ENCODE measurements around the gene SELL. TPM values are rescaled to one million over a fixed set of nuclear protein-coding genes. Genes with fewer than 3 reads are reported as not detected.

Gene SELL
- total and polyA plus RNA-seq, 2 experiments from 2014 or later, result not detected

GRCh38 chr1:169698976-169699375 lies 12.4 kb downstream of the SELL start:
- Mint-ChIP-seq H3K27ac (no peak overlapping the region), H3K9me3 (no peaks in the 10 kb centered on the region)
- no peaks in the 10 kb centered on the region for H3K27me3 ChIP-seq (ENCODE audit: insufficient read depth)

GRCh38 chr1:169697755-169698154 lies 13.7 kb downstream of the SELL start:
- no peak overlapping the region for H2AFZ ChIP-seq
- Mint-ChIP-seq H3K4me1 (no peaks in the 10 kb centered on the region), H3K9me3 (no peaks in the 10 kb centered on the region), H3K27me3 (ENCODE audit: insufficient read depth, low read depth, poor library complexity) (peaks cover 18% of the 10 kb centered on the region), H3K36me3 (ENCODE audit: low read depth) (no peaks in the 10 kb centered on the region), H3K4me3 (no peak overlapping the region), H3K27ac (no peak overlapping the region)
- H3K27ac ChIP-seq (ENCODE audit: low read depth), result no peak overlapping the region
- no peaks in the 10 kb centered on the region for H3K4me1 ChIP-seq (ENCODE audit: insufficient read depth)
- no peaks in the 10 kb centered on the region for H3K36me3 ChIP-seq (ENCODE audit: insufficient read depth)
- no peaks in the 10 kb centered on the region for H3K79me2 ChIP-seq (replicated peaks; ENCODE audit: insufficient read depth)
- H3K4me2 ChIP-seq, result no peak overlapping the region
- no peaks in the 10 kb centered on the region for H4K20me1 ChIP-seq (replicated peaks; ENCODE audit: insufficient read depth)
- H3K4me3 ChIP-seq, result no peak overlapping the region
- no peak for ATAC-seq
- no peaks in the 10 kb centered on the region for H3K9me2 ChIP-seq (ENCODE audit: insufficient read depth)
- H3K27me3 ChIP-seq (ENCODE audit: insufficient read depth), result peaks cover 9% of the 10 kb centered on the region; the same call in 1 of the 2 replicates
- no peaks in the 10 kb centered on the region for H3F3A ChIP-seq (replicated peaks; ENCODE audit: low read depth)
- no peak for DNase-seq (ENCODE audit: low spot score)
- TF ChIP-seq REST (IDR thresholded peaks at IDR 0.05; ENCODE audit: unreplicated experiment) (no peak), ZNF114 (CRISPR knock-in tag; IDR thresholded peaks at IDR 0.05) (no peak), STAT1 (IDR thresholded peaks at IDR 0.05; ENCODE audit: unreplicated experiment) (no peak), NANOG (IDR thresholded peaks at IDR 0.05; ENCODE audit: borderline replicate concordance) (no peak), ZNF331 (CRISPR knock-in tag; IDR thresholded peaks at IDR 0.05; ENCODE audit: low read depth) (no peak)
- TF ChIP-seq, protein P1, sequence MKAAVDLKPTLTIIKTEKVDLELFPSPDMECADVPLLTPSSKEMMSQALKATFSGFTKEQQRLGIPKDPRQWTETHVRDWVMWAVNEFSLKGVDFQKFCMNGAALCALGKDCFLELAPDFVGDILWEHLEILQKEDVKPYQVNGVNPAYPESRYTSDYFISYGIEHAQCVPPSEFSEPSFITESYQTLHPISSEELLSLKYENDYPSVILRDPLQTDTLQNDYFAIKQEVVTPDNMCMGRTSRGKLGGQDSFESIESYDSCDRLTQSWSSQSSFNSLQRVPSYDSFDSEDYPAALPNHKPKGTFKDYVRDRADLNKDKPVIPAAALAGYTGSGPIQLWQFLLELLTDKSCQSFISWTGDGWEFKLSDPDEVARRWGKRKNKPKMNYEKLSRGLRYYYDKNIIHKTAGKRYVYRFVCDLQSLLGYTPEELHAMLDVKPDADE (IDR thresholded peaks at IDR 0.05), result no peak

More at GRCh38 chr1:169698976-169699375, 12.4 kb downstream of the SELL start:
- Histone ChIP-seq H3K9me2 (ENCODE audit: insufficient read depth) (no peaks in the 10 kb centered on the region), H3K79me2 (replicated peaks; ENCODE audit: insufficient read depth) (no peaks in the 10 kb centered on the region), H4K20me1 (replicated peaks; ENCODE audit: insufficient read depth) (no peaks in the 10 kb centered on the region), H3F3A (replicated peaks; ENCODE audit: low read depth) (no peaks in the 10 kb centered on the region), H3K4me2 (no peak overlapping the region), H3K27ac (ENCODE audit: low read depth) (no peak overlapping the region), H3K4me1 (ENCODE audit: insufficient read depth) (no peaks in the 10 kb centered on the region), H2AFZ (no peak overlapping the region), H3K4me3 (no peak overlapping the region), H3K36me3 (ENCODE audit: insufficient read depth) (no peaks in the 10 kb centered on the region)
- Mint-ChIP-seq H3K4me3 (no peak overlapping the region), H3K4me1 (no peaks in the 10 kb centered on the region), H3K27me3 (ENCODE audit: insufficient read depth, low read depth, poor library complexity) (peaks cover 16% of the 10 kb centered on the region), H3K36me3 (ENCODE audit: low read depth) (no peaks in the 10 kb centered on the region)
- ATAC-seq (no peak), DNase-seq (ENCODE audit: low spot score) (no peak)
- TF ChIP-seq JUNB (IDR thresholded peaks at IDR 0.05; ENCODE audit: unreplicated experiment) (no peak), POLR2AphosphoS5 (IDR thresholded peaks at IDR 0.05; ENCODE audit: low read depth) (no peak), REST (IDR thresholded peaks at IDR 0.05; ENCODE audit: unreplicated experiment) (no peak), ZNF331 (CRISPR knock-in tag; IDR thresholded peaks at IDR 0.05; ENCODE audit: low read depth) (no peak), STAT1 (IDR thresholded peaks at IDR 0.05; ENCODE audit: unreplicated experiment) (no peak)

Measured in GM23338 (cell line).